CD4-positive, alpha-beta T cell treated with Interleukin-10 for 1 hour (primary cell): Measurements from ENCODE around the gene CEP70.
"Not testable (repeated sequence)": the region's sequence is repeated elsewhere in the genome, so short reads cannot be mapped to it uniquely, and the experiment has no call there.

Source experiments
- DNase-seq: peaks from one replicate; pipeline ENCODE4 v3.0.0-alpha.2; 2020

CEP70 gene, protein sequence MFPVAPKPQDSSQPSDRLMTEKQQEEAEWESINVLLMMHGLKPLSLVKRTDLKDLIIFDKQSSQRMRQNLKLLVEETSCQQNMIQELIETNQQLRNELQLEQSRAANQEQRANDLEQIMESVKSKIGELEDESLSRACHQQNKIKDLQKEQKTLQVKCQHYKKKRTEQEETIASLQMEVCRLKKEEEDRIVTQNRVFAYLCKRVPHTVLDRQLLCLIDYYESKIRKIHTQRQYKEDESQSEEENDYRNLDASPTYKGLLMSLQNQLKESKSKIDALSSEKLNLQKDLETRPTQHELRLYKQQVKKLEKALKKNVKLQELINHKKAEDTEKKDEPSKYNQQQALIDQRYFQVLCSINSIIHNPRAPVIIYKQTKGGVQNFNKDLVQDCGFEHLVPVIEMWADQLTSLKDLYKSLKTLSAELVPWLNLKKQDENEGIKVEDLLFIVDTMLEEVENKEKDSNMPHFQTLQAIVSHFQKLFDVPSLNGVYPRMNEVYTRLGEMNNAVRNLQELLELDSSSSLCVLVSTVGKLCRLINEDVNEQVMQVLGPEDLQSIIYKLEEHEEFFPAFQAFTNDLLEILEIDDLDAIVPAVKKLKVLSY

DNA sequence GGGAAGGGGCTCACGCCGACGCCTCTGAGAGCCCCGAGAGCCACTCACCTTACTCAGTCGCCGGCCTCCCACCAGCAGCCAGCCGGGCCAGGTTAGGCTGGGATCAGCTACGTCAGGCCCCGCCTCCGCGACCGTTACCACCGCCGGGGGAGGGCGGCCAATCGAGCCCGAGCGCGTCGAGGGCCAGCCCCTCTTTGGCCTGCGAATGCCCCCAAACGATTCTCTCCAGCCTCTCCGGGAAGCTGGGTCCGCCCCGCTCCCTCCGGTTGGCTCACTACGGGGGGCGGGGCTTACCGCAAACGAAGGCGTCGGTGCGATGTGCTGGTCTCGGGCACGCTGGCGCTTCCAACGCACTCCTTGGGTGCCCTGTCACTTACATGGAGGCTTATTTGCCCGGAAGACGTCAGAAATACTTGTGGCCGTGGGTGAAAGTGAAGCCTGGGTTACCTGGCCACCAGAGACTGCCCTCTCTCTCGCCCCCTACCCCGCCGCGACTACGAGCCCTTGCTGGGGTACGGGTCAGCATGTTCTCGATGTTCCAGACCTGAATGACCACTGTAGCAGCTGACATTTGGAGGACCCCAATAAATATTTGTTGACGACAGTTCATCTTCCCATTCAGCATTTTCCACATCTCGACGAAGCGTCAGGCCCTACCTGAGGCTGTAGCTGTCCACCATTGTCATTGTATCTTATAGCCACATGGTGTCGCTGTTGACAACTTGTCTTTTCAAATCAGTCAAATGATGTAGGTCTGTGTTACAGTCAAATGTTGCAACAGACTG, at the start of gene CEP70:
CEP70 (minus strand) TSS at position 111 of the 785 bp plus-strand sequence. CDS start 21,333 bp downstream, outside the sequence.
- DNase-seq = peak; percentile 94

- DNase-seq = no peak
Observed at GRCh38 chr3:138642927-138643253, 48.8 kb upstream of the CEP70 start.

- no peak for DNase-seq
Observed at GRCh38 chr3:138642226-138642926, 48.3 kb upstream of the CEP70 start.

DNA sequence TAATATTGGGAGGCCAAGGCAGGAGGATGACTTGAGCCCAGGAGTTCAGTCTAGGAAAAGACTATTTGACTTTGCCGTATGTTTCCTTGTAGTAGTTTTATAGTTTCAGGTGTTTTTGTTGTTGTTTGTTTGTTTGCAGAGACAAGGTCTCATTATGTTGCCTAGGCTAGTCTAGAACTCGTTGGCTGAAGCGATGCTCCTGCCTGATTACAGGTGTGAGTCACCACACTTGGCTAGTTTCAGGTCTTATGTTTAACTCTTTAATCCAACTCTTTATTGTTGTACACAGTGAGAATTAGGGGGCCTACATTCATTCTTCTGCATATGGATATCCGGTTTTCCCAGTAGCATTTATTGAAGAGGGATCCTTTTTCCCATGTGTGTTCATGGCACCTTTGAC, 46.5 kb upstream of the CEP70 start:
- DNase-seq = no peak

- no peak for DNase-seq
Observed at GRCh38 chr3:138638641-138639040, 44.6 kb upstream of the CEP70 start.

GRCh38 chr3:138629526-138629925, 35.5 kb upstream of the CEP70 start:
- DNase-seq = no peak

- DNase-seq = no peak
Observed at GRCh38 chr3:138625707-138626365, 31.8 kb upstream of the CEP70 start.

DNA sequence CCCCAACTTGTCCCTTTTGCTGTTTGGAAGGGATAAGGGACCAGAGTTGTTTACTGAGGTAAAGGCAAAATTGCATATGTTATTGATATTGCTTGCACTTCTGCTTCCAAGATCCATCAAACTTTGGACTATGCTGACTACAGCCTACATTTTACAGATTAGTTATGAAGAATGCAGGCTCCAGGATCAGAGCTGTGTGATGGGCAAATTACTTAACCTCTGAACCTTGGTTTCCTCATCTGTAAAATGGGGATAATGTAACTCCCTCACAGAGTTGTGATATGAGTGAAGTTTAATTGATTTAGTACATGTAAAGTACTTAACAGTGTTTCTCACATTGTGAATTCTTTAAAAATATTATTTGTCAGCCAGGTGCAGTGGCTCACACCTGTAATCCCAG, 30.5 kb upstream of the CEP70 start:
- no peak for DNase-seq

- DNase-seq = no peak
Observed at GRCh38 chr3:138620431-138620830, 26.4 kb upstream of the CEP70 start.

GRCh38 chr3:138615462-138615861, 21.4 kb upstream of the CEP70 start:
- no peak for DNase-seq

DNA sequence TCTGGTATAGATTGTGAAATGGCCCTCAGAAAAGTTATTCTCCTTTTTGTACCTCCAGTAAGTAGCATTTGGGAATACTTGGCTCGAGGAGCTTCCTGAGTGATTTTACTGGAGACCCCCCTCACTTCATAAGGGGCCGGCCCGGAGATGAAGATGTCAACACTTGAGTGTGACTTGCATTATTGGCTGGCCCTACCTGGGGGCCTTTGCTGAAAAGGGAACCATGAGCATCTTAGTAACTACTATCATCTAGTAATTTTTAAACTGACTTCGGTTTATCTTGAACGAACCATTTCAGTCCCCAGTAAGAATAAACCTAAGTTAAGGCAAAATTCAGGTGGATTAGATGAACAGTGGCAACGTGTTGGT, 15.8 kb upstream of the CEP70 start:
- no peak for DNase-seq

DNA sequence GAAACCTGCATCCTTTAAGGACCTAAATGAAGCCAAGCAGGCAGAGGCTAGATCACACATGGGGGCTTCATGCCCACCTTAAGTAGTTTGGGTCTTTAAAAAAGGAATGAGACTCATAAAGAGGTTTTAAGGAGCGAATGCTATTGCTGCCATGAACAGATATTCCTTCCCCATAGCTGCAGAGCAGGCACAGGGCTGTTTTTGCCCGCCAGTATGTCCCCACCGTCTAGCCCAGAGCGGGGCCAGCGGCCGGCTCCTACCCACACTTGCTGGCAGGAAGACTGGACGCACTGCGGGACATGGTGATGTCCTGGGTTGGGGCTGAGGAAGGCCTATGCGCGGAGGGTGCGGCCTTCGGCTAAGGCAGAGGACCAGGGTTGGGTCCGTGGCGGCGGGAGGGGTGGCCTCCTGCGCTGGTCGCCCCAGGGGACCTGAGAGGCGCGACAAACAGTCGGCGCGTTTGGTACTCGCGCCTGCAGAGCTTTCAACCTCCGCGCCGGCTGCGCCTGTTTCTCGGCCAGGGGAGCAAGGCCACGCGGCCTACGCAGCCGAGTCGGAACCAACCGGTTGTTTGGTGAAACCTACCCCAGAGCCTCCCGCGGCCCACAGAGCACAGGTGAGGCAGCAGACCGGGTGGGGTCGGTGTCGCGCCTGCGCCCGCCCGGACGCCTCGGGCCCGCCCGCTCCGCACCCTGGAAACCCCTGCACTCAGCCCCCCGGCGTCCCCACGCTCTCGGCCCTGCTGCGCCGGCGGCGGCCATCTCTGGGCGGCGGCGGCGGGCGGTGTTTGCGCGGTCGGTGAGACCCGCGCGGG, 14.5 kb upstream of the CEP70 start, which contains the start of gene FAIM:
FAIM (plus strand) TSS at position 450 of the 814 bp plus-strand sequence. CDS start 10,956 bp downstream, outside the sequence.
- peak; percentile 74 for DNase-seq

DNA sequence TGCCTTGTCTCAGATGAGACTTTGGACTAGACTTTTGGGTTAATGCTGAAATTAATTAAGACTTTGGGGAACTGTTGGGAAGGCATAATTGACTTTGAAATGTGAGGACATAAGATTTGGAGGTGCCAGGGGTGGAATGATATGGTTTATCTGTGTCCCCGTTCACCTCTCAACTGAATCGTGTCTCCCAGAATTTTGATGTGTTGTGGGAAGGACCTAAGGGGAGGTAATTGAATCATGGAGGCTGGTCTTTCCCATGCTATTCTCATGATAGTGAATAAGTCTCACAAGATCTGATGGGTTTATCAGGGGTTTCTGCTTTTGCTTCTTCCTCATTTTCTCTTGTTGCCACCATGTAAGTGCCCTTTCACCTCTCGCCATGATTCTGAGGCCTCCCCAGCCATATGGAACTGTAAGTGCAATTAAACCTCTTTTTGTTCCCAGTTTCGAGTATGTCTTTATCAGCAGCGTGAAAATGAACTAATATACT, 10.1 kb upstream of the CEP70 start:
- DNase-seq = not testable (repeated sequence)

DNA sequence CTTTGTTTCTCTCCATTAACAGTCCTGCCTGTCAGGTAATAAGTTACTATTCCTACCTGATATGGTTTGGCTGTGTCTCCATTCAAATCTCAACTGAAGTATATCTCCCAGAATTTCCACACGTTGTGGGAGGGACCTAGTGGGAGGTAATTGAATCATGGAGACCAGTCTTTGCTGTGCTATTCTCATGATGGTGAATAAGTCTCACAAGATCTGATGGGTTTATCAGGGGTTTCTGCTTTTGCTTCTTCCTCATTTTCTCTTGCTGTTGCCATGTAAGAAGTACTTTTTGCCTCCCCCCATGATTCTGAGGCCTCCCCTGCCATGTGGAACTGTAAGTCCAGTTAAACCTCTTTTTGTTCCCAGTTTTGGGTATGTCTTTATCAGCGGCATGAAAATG, 7.6 kb upstream of the CEP70 start:
- DNase-seq = not testable (repeated sequence)

DNA sequence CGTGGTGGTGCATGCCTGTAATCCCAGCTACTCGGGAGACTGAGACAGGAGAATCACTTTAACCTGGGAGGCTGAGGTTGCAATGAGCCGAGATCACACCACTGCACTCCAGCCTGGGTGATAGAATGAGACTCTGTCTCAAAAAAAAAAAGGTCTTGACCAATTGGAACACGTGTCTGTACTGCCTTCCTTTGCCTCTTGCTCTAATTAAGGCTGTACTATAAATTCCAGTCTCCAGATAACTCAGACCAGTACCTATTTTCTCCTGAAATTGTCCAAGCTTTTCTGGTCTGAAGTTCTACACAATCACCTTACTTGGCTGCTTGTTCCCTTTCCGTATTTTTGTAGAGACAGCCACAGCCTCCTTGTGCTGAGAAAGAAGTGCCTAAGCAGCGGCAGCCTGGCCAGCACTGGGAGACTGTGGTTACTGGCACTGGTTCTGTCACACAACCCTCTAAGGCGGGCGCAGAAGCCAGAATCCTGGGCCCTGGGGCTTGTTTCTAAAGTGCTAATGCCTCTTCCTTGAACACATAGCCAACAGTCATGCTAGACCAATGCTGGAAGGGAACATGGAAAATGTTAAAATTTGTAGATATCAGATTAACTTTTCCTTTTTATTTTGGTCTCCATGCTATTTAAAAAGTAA, 6.2 kb upstream of the CEP70 start:
- DNase-seq = no peak

DNA sequence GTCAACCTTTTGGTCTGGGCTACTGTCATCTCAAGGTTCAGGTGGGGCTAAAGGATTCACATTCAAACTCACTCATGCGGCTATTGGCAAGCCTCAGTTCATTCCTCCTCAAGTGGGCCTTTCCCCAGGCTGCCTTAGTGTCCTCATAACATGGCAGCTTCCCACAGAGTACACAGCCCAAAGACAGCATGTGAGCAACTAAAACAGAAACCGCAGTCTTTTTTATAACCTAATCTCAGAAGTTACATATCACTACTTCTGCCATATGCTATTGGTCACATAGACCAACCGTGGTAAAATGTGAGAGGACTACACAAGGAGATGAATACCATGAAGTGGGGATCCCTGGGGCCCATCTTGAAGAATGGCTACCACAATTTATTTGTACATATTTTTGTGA, 4.5 kb upstream of the CEP70 start:
- DNase-seq = no peak

- DNase-seq = not testable (repeated sequence)
Observed at GRCh38 chr3:138597186-138597976, 3.3 kb upstream of the CEP70 start.

DNA sequence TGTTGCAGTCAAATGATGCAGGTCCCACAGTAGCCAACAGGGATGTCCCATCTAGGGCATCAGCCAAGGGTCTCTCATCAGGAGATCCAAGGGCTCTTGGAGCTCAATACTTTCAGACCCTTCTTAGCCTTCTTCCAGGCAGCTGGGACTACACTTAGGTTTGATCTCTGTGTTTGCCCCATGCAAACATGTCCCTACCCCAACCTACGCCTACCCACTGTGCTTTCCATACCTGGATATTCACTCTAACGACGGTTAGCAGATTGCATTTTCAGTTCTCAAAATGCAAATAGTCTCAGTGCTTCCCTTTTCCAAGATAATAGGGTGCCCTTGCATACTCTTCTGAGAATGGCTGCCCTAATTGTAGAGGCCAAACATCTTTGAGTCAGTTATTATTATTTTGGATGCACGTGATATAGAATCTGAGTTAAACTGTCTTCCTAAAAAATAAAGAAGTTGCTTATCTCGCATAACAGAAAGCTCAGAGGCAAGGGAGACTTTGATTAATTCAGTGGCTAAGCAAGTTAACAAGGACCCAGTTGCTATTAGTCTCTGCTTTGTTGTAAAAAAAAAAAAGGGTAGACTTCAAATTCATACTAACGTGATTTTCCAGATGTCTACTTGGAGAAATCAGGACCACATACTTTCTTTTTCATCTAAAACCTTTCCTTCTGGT, 1.0 kb upstream of the CEP70 start:
- DNase-seq = no peak

GRCh38 chr3:138593488-138594149, 441 bp downstream of the CEP70 start:
- DNase-seq = no peak
